Naive thymus-derived CD8-positive, alpha-beta T cell (primary cell): ENCODE data around the gene VWCE. TPM values are rescaled to one million over a fixed set of nuclear protein-coding genes. Genes with fewer than 3 reads are reported as not detected.
A peak's percentile ranks its signal among the peaks of the same experiment; 100 is the strongest.

Experiments
- ATAC-seq, 2 donors: fragments of 150-1000 bp; cut with Tn5 transposase in 1 of 2; sonication (Bioruptor Pico), chemical (Tn5 transposase) in 1 of 2; 1 replicate in 1 of 2; 2 replicates in 1 of 2; pipeline ENCODE4 v1.10.0; 2021; ENCODE audit warnings: mild to moderate bottlenecking in 2 of 2, moderate library complexity in 2 of 2
- POLR2A ChIA-PET: fragments of 350-600 bp; sonication (Branson Sonifier 250); formaldehyde crosslinking; loops from one replicate; lab custom pipeline; 2021; ENCODE audit warnings: antibody characterized with exemption; lab: Charles Lee
- DNase-seq, 10 donors: peaks; one replicate each; pipeline versions ENCODE4 v3.0.0 to v3.0.0-alpha.2; 2020 to 2022
- H3K27ac Mint-ChIP-seq, 10 donors: one replicate each; pipeline ENCODE4 v1.8.0; 2020 to 2022; ENCODE audit warnings: mild to moderate bottlenecking in 10 of 10, mixed read lengths in 10 of 10, moderate library complexity in 4 of 10, inconsistent platforms in 1 of 10
- H3K27me3 Mint-ChIP-seq, 5 donors: one replicate each; pipeline ENCODE4 v1.8.0; 2021 to 2022; ENCODE audit warnings: mixed read lengths in 5 of 5
- H3K36me3 Mint-ChIP-seq, 3 donors: one replicate each; pipeline ENCODE4 v1.8.0; 2020 to 2022; ENCODE audit warnings: mixed read lengths in 3 of 3, mild to moderate bottlenecking in 2 of 3, inconsistent platforms in 1 of 3
- H3K4me1 Mint-ChIP-seq, 4 donors: one replicate each; pipeline ENCODE4 v1.8.0; 2021 to 2022; ENCODE audit warnings: mixed read lengths in 4 of 4
- H3K4me3 Mint-ChIP-seq, 10 donors: one replicate each; pipeline ENCODE4 v1.8.0; 2020 to 2022; ENCODE audit warnings: mild to moderate bottlenecking in 10 of 10, mixed read lengths in 10 of 10, moderate library complexity in 6 of 10, inconsistent platforms in 1 of 10
- H3K9me3 Mint-ChIP-seq, 9 donors: one replicate each; pipeline ENCODE4 v1.8.0; 2020 to 2022; ENCODE audit warnings: mixed read lengths in 9 of 9, mild to moderate bottlenecking in 3 of 9, inconsistent platforms in 1 of 9, moderate library complexity in 1 of 9
- polyA plus RNA-seq, 3 donors: library from polyadenylated mRNA; unstranded; fragments of 300-500 nt; fragmentation: Illumina TruSeq; gene quantifications; one replicate each; pipeline ENCODE4 v1.2.3, GENCODE V29; 2021
- total RNA-seq, 8 experiments: library from RNA in 2 of 8; stranded (reverse) in 2 of 8; gene quantifications; one replicate each; pipeline ENCODE4 v1.2.3 and lab custom pipeline; 2021 to 2026

VWCE gene
- total and polyA plus RNA-seq, 5 experiments from 2014 or later: 0.94 to 0.99 TPM; not detected in 3

- DNase-seq (no peak), ATAC-seq (no peak)
- no peak overlapping the region for H3K4me3 Mint-ChIP-seq
- H3K27me3 Mint-ChIP-seq: no peaks in the 10 kb centered on the region
- POLR2A ChIA-PET: no interaction called here
- peaks cover 12 to 43% (median 13%) of the 10 kb centered on the region in 3 donors for H3K36me3 Mint-ChIP-seq
- peak overlapping the region in 1 of 10 donors; percentile 60 for H3K27ac Mint-ChIP-seq
- H3K4me1 Mint-ChIP-seq: peaks cover 0 to 2% (median 0%) of the 10 kb centered on the region in 4 donors
- H3K9me3 Mint-ChIP-seq: no peaks in the 10 kb centered on the region
Measured at GRCh38 chr11:61315260-61315659, 20.1 kb upstream of the VWCE start.

- DNase-seq: no peak
- H3K4me1 Mint-ChIP-seq: peaks cover 0 to 2% (median 0%) of the 10 kb centered on the region in 4 donors
- H3K27ac Mint-ChIP-seq: peak overlapping the region in 2 of 10 donors; percentile 20 to 60
- POLR2A ChIA-PET: no interaction called here
- H3K27me3 Mint-ChIP-seq: no peaks in the 10 kb centered on the region
- no peak overlapping the region for H3K4me3 Mint-ChIP-seq
- H3K36me3 Mint-ChIP-seq: peaks cover 6 to 13% (median 12%) of the 10 kb centered on the region in 3 donors
- H3K9me3 Mint-ChIP-seq: no peaks in the 10 kb centered on the region
- no peak for ATAC-seq
Measured at GRCh38 chr11:61310749-61311148, 15.6 kb upstream of the VWCE start.

- ATAC-seq (no peak), DNase-seq (no peak)
- Mint-ChIP-seq H3K36me3 (peaks cover 9 to 17% (median 10%) of the 10 kb centered on the region in 3 donors), H3K9me3 (no peaks in the 10 kb centered on the region), H3K4me3 (no peak overlapping the region), H3K27ac (peak overlapping the region in 1 of 10 donors; percentile 7), H3K4me1 (peaks cover 0 to 2% (median 0%) of the 10 kb centered on the region in 4 donors), H3K27me3 (no peaks in the 10 kb centered on the region)
- POLR2A ChIA-PET: interaction anchor here (2.1 kb wide), 1 partner anchor 12 kb away, joined by 6 read pairs; no protein-coding TSS in a partner anchor
Measured at GRCh38 chr11:61309739-61310138, 14.6 kb upstream of the VWCE start.

GRCh38 chr11:61309141-61309540 is 14.0 kb upstream of the VWCE start:
- POLR2A ChIA-PET: interaction anchor here (2.1 kb wide), 1 partner anchor 11 kb away, joined by 6 read pairs; no protein-coding TSS in a partner anchor
- Mint-ChIP-seq H3K4me3 (no peak overlapping the region), H3K4me1 (peaks cover 0 to 2% (median 0%) of the 10 kb centered on the region in 4 donors), H3K36me3 (peaks cover 9 to 17% (median 16%) of the 10 kb centered on the region in 3 donors), H3K27me3 (no peaks in the 10 kb centered on the region), H3K9me3 (no peaks in the 10 kb centered on the region), H3K27ac (no peak overlapping the region)
- DNase-seq (no peak), ATAC-seq (no peak)

- peak in 1 of 10 donors; percentile 6 for DNase-seq
- no peaks in the 10 kb centered on the region for H3K4me1 Mint-ChIP-seq
- no peaks in the 10 kb centered on the region for H3K9me3 Mint-ChIP-seq
- no peak overlapping the region for H3K4me3 Mint-ChIP-seq
- POLR2A ChIA-PET: no interaction called here
- H3K27me3 Mint-ChIP-seq: no peaks in the 10 kb centered on the region
- no peak for ATAC-seq
- peaks cover 4 to 33% (median 13%) of the 10 kb centered on the region in 3 donors for H3K36me3 Mint-ChIP-seq
- no peak overlapping the region for H3K27ac Mint-ChIP-seq
Measured at GRCh38 chr11:61307354-61307753, 12.2 kb upstream of the VWCE start.

DNA sequence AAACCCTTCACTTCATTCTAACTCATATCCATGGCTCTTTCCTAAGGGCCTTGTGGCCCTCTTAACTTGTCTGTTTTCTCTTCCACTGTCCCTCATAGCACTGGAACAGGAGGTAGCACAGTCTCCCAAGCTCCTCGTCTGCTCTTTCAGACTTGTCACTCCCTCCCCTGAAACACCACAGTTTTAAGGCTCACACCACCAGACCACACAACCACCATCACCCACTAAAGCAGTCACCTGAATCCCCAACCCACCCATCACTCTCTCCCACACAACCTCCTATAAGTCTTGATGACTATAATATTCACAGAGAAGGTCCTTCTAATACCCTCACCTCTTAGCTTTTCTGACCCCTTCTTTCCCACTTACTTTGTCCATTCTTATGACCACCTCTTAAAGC is 11.1 kb upstream of the VWCE start:
- peaks cover 4 to 45% (median 15%) of the 10 kb centered on the region in 3 donors for H3K36me3 Mint-ChIP-seq
- no peaks in the 10 kb centered on the region for H3K4me1 Mint-ChIP-seq
- peak in 1 of 10 donors; percentile 8 for DNase-seq
- no peak overlapping the region for H3K4me3 Mint-ChIP-seq
- POLR2A ChIA-PET: no interaction called here
- ATAC-seq: no peak
- H3K9me3 Mint-ChIP-seq: no peaks in the 10 kb centered on the region
- no peaks in the 10 kb centered on the region for H3K27me3 Mint-ChIP-seq
- H3K27ac Mint-ChIP-seq: no peak overlapping the region

- no peak overlapping the region for H3K4me3 Mint-ChIP-seq
- H3K9me3 Mint-ChIP-seq: no peaks in the 10 kb centered on the region
- H3K27me3 Mint-ChIP-seq: no peaks in the 10 kb centered on the region
- DNase-seq (no peak), ATAC-seq (no peak)
- POLR2A ChIA-PET: interaction anchor here (0.7 kb wide), 1 partner anchor 144 kb away, joined by 5 read pairs; no protein-coding TSS in a partner anchor
- peaks cover 2 to 53% (median 20%) of the 10 kb centered on the region in 3 donors for H3K36me3 Mint-ChIP-seq
- peak overlapping the region in 1 of 10 donors; percentile 36 for H3K27ac Mint-ChIP-seq
- peaks cover 0 to 2% (median 1%) of the 10 kb centered on the region in 4 donors for H3K4me1 Mint-ChIP-seq
Measured at GRCh38 chr11:61305417-61305816, 10.3 kb upstream of the VWCE start.

- no peak for ATAC-seq
- DNase-seq: no peak
- Mint-ChIP-seq H3K9me3 (no peaks in the 10 kb centered on the region), H3K27ac (peak overlapping the region in 1 of 10 donors; percentile 31), H3K4me1 (peaks cover 9 to 18% (median 12%) of the 10 kb centered on the region in 4 donors), H3K36me3 (peaks cover 0 to 64% (median 22%) of the 10 kb centered on the region in 3 donors), H3K27me3 (no peaks in the 10 kb centered on the region), H3K4me3 (no peak overlapping the region)
- POLR2A ChIA-PET: no interaction called here
Measured at GRCh38 chr11:61303725-61304124, 8.6 kb upstream of the VWCE start.

- POLR2A ChIA-PET: no interaction called here
- Mint-ChIP-seq H3K4me1 (peaks cover 17 to 30% (median 23%) of the 10 kb centered on the region in 4 donors), H3K27ac (peak overlapping the region in 1 of 10 donors; percentile 15), H3K27me3 (no peaks in the 10 kb centered on the region), H3K36me3 (peaks cover 0 to 71% (median 22%) of the 10 kb centered on the region in 3 donors), H3K4me3 (no peak overlapping the region), H3K9me3 (no peaks in the 10 kb centered on the region)
- DNase-seq (peak in 1 of 10 donors; percentile 62), ATAC-seq (no peak)
Measured at GRCh38 chr11:61302550-61302949, 7.4 kb upstream of the VWCE start.

DNA sequence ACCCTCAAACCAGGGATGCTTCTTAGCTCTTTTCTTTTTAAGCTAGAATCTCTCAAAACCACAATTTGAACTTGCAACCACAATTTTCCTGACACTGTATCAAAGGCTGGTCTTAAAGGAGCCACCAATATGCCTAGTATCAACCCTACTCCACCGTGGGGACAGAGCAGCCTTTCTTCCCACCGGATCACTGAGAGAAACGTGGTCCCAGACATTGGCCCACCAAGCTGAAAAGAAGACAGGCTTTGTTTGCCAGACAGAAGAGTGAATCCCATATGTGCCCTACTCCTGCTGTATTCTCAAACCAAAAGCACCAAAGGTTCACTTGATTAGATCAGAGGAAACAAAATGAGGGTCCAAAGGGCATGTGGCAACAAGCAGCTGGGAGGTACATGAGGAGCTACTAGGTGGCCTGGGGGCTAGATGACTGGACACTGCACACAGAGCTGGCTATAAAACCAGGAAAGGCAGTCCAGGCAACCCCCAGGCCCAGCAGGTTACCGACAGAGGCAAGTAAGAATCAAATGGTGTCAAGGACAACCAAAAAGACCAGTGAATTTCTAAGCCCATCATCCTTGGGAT is 3.6 kb upstream of the VWCE start:
- Mint-ChIP-seq H3K27ac (peak overlapping the region in 6 of 10 donors; percentile 8 to 76 (median 70)), H3K36me3 (peaks cover 0 to 55% (median 18%) of the 10 kb centered on the region in 3 donors), H3K9me3 (no peaks in the 10 kb centered on the region), H3K4me3 (peak overlapping the region in 2 of 10 donors; percentile 30), H3K27me3 (peaks cover 0 to 2% (median 0%) of the 10 kb centered on the region in 5 donors), H3K4me1 (peaks cover 24 to 42% (median 35%) of the 10 kb centered on the region in 4 donors)
- DNase-seq: no peak
- POLR2A ChIA-PET: interaction anchor here (2.1 kb wide), 1 partner anchor 10 kb away, joined by 6 read pairs; no protein-coding TSS in a partner anchor
- ATAC-seq: no peak

DNA sequence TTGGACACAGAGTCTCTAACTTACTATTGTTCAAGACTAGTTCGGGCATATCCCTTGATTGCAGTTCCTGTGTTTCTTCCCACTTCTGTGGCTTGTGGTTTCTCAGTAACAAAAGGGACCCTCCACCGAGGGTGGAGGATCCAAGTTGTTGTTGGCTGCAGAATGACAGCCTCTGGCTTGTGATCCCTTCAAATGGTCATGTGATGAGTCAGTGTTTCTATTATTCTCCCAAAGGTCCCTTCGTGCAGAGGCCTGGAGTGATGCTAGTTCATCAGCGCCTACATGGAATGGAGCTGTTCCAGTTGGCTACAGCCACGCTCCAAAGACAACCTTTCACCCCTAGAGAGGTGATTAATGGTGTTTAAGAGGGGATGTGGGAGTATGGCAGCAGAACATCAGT is 2.6 kb upstream of the VWCE start:
- peak overlapping the region in 4 of 10 donors; percentile 2 to 53 (median 31) for H3K4me3 Mint-ChIP-seq
- peak overlapping the region in 4 of 10 donors; percentile 15 to 54 (median 48) for H3K27ac Mint-ChIP-seq
- ATAC-seq: no peak
- H3K4me1 Mint-ChIP-seq: peaks cover 25 to 48% (median 41%) of the 10 kb centered on the region in 4 donors
- H3K36me3 Mint-ChIP-seq: peaks cover 0 to 45% (median 14%) of the 10 kb centered on the region in 3 donors
- peaks cover 0 to 9% (median 6%) of the 10 kb centered on the region in 5 donors for H3K27me3 Mint-ChIP-seq
- POLR2A ChIA-PET: interaction anchor here (2.1 kb wide), 1 partner anchor 11 kb away, joined by 6 read pairs; no protein-coding TSS in a partner anchor
- H3K9me3 Mint-ChIP-seq: no peaks in the 10 kb centered on the region
- no peak for DNase-seq

GRCh38 chr11:61297341-61297740 is 2.2 kb upstream of the VWCE start:
- peak overlapping the region in 1 of 10 donors; percentile 53 for H3K27ac Mint-ChIP-seq
- POLR2A ChIA-PET: interaction anchor here (1.1 to 2.1 kb wide), 2 partner anchors 12 to 37 kb away, joined by 6 read pairs; no protein-coding TSS in a partner anchor
- H3K36me3 Mint-ChIP-seq: peaks cover 0 to 41% (median 14%) of the 10 kb centered on the region in 3 donors
- peak overlapping the region in 8 of 10 donors; percentile 2 to 57 (median 28) for H3K4me3 Mint-ChIP-seq
- peaks cover 1 to 13% (median 10%) of the 10 kb centered on the region in 5 donors for H3K27me3 Mint-ChIP-seq
- no peaks in the 10 kb centered on the region for H3K9me3 Mint-ChIP-seq
- DNase-seq (no peak), ATAC-seq (no peak)
- H3K4me1 Mint-ChIP-seq: peaks cover 25 to 48% (median 43%) of the 10 kb centered on the region in 4 donors

DNA sequence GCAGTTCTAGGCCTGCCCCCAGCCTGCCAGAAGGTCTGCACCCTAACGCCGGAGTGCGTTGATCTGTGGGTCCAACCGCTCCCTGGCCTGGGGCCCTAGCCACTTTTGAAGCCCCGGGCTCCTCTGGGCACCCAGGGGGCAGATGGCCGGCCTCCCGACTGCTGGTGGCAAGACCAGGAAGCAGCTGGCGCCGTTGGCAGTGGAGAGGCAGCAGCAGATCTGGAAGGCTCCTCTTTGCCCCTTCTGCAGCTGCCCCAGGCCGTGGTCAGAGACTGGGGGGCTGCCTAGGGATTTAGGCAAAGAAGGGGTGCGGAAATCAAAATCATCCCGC is 445 bp upstream of the VWCE start:
- POLR2A ChIA-PET: interaction anchor here (0.8 to 1.2 kb wide), 2 partner anchors 39 to 66 kb away, joined by 3 read pairs; partner anchors contain the start of genes CYB561A3 and TMEM138
- peaks cover 24 to 47% (median 43%) of the 10 kb centered on the region in 4 donors for H3K4me1 Mint-ChIP-seq
- no peak overlapping the region for H3K27ac Mint-ChIP-seq
- peak overlapping the region in 9 of 10 donors; percentile 19 to 83 (median 64) for H3K4me3 Mint-ChIP-seq
- no peak for ATAC-seq
- H3K9me3 Mint-ChIP-seq: no peaks in the 10 kb centered on the region
- H3K27me3 Mint-ChIP-seq: peaks cover 1 to 27% (median 12%) of the 10 kb centered on the region in 5 donors
- peaks cover 0 to 23% (median 1%) of the 10 kb centered on the region in 3 donors for H3K36me3 Mint-ChIP-seq
- no peak for DNase-seq
